Activated CD4-positive, CD25-positive, alpha-beta regulatory T cell (primary cell): ENCODE results near the gene OR8G5.

Experiments used
- DNase-seq, 4 experiments: peaks; one replicate each; lab custom pipeline; 2025; lab: John Stamatoyannopoulos, UW

OR8G5 gene

DNA sequence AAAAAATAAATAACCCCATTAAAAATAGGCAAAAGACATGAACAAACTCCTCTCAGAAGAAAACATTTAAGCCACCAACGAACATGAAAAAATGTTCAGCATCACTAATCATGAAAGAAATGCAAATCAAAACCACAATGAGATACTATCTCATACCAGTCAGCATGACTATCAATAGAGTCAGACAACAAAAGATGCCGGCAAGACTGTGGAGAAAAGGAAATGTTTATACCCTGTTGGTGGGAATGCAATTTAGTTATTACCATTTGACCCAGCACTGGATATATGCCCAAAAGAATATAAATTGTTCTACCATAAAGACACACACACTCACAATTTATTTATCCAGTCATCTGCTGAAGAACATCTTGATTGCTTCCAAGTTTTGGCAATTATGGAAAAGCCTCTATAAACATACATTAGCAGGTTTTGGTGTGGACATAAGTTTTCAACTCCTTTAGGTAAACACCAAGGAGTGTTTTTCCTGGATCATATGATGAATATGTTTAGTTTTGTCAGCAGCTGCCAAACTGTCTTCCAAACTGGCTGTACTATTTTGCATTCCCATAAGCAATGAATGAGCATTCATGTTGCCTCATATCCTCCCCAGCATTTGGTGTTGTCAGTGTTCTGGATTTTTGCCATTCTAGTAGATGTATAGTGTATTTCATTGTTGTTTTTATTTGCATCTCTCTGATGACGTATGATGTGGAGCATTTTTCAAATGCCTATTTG, 29.6 kb downstream of the OR8G5 start:
- no peak for DNase-seq

DNA sequence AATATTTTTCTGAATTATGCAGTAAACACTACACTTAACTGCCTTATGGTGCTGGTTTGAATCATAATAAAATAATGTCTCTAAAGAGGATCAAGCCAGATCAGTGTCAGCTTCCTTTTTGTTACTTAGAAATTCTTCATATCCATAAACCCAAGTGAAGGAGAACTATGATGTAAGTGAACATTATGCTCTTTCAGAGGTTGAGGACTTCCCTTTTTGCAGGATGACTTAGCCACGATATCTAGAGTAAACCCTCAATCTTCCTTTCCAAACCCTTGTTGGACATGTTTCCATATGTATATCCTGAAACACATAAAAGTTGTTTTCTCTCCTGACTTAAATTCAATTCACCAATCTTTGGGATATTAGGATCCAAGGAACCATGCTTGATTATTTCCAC, 38.5 kb downstream of the OR8G5 start:
- DNase-seq = no peak

DNA sequence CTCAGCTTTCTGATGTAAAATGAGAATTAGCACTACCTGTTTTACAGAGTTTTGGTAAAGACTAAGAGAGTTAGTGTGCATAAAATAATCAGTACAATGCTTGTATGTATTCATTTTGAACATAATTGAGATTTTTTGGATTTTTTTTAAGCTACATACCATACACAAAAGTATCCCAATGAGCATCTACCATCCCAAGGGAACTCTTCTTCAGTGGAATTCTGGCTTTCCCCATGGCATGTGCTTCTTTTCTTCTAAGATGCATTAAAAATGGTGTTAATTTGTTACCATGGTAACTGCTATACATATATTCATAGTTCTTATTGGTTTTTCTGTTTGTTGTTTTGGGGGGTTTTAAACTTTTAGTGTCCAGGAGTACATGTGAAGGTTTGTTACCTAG, 39.8 kb downstream of the OR8G5 start:
- no peak for DNase-seq

DNA sequence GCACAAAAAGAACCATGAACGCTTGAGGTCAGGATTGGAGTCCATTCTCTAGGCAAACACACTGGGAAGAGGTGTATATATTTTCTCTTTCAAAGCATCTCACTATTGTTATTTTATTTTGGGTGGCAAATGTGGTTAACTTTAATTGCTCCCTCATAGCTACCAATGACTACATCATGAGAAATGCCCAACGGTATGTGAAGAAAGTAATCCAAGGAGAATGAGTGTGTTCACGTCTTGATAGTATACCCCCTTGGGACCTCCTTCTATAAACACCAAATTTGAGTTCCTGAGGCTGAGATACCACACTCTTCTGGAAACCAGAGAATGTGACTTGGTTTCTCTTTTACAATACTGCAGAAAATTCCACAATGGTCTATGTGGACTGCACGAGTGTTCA, 41.7 kb downstream of the OR8G5 start:
- DNase-seq = no peak

DNA sequence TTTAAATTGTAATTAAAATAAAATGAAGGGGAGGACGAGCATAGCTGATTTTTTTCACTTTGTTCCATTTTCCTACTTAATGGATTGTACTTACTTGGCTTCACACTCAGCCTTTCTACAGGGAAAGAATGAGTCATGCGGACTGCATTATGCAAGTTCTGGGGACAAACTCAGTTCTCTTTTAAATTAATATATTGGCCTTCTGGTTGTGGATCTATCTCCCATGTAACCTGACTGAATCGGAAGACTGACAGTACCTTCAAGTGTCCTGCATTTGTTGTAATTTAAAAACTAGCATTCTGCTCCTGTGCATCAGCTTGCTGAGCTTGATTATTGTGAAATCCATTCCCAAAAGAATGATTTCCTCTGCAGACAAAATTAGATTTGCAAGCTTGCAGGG, 45.4 kb downstream of the OR8G5 start:
- no peak for DNase-seq

DNA sequence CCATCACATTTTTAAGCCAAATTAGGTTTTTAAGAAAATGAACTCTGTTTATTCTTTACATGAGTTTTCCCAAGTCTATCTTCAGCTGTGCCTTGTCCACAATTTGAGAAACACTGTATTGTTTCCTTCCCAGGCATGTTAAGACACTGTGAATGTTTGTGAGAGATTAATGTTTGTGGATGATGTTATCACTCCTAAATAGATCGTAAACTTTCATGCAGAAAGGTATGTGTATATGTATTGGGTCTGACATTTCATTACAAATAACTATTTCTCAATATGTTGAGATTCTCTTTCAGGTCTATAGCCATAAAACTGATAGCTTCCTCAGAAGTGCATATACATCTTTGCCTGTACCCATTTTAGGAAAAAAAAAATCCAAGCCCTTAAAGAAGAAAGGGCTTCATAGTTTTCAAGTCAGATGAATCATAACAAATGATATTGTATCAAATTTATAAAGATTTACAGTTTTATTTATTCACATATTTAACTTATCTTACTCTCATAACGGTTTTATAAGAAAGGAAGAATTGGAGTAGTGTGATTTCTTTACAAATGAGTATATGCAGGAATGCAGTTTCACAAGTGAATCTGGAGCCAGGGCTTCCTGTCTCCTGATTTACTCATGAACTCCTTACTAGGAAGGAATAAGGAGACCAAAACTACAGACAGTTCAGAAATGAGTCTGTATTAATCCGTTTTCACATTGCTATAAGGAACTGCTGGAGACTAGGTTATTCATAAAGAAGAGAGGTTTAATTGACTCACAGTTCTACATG, 46.4 kb downstream of the OR8G5 start:
- DNase-seq = no peak

DNA sequence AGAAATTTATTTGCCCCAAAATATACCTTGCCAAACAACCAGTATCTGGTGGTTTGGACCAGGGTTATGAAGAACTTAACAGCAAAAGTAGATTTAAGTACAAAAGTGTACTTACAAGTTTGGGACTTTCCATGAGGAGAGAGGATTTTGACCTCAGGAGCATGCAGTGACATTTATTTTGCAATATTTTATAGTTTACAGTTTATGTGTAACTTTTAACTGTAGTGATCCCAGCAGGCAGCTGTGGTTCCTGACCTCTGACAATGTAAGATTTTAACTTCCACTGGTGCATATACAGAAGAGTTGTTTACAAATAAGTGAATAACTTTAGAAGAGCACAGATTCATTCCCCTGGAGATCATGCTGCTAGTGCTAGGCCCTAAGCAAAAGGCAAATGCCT, 50.9 kb downstream of the OR8G5 start:
- no peak for DNase-seq

DNA sequence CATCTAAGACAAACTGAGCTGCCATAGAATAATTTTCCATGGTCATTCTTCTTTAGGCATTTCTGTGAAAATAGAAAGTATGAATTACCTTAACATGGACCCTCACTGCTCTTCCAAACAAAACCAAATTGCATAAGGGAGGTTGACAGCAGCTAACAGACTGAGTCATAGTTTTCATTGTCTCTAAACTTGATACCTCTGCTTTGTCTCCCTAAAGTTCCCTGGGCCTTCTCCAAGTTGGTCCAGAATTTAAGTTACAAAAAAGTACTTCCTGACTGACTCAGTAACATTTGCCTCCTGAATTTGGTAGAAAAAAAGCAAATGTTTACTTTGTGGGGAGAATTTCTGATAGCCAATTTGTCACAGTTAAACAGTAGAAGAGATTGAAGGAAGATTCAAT, 54.5 kb downstream of the OR8G5 start:
- no peak for DNase-seq

DNA sequence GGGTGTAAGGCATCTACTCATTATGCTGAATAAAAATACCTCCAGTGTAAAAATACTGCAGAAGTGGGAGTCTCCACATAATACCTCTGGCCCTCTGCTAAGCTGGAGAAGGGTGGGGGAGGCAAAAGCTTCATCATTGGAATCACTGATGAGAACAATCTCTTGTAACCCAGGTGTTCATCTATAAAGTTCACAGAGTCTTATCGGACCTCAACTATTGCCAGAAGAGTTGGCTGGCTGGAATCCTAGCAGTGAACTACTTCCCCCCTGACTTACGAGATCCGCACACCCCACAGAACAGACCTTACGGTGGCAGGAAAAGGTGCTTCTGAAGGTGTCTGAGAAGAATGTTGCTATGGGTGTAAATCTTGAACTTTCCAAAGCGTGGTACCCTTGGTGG, 55.1 kb downstream of the OR8G5 start:
- DNase-seq = no peak

DNA sequence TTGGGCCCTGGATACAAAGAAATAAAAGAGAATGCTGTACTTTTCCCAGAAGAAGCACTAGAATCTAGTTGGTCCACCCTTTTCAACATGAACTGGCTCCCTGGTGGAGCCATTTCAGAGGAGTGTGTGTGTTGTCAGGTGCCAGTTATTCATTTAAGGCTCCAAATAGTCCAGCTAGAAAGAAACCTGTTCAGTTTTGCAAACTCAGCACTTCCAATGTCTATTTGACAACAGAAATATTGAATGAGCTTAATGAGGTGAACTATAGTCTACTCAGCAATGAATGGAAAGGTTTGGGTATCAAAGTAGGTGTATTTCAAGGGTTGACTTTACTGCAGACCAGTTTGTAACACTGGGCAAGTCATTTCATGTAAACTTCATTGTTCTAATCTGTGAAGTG, 55.5 kb downstream of the OR8G5 start:
- no peak for DNase-seq

DNA sequence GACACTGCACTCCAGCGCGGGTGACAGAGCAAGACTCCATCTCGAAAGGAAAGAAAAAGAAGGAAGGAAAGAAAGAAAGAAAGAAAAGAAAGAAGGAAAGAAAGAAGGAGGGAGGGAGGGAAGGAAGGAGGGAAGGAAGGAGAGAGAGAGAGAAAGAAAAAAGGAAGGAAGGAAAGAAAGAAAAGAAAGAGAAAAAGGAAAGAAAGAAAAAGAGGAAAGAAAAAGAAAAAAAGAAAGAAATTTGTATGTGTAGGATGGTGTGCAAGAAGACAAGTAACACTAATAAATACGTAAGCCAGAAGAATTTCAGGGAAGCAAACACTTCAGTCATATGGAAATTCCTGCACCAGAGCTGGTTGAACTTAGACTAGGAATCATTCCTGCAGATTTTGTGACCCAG, 57.0 kb downstream of the OR8G5 start:
- DNase-seq = no peak

DNA sequence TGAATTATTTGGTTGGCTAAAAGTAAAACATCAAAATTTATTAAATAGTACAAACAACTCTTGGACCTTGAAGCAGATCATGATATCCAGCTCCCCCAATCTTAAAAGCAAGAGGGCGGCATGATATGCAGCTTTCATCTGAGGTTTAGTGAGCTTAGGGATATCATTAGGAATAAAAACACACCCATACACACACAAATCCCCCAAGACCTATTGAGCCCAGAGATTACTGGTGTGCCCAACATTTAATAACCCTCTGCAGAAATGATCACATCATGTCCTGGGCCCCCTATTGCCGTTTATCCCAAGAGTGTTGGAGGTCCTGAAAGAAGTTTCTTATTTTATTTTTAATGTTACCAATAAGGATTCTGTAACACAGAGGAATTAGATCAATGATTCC, 57.7 kb downstream of the OR8G5 start, which contains the start of gene OR8D1:
OR8D1 (minus strand) TSS at position 101 of the 400 bp plus-strand sequence. CDS start 3,183 bp downstream, outside the sequence.
- DNase-seq = no peak

DNA sequence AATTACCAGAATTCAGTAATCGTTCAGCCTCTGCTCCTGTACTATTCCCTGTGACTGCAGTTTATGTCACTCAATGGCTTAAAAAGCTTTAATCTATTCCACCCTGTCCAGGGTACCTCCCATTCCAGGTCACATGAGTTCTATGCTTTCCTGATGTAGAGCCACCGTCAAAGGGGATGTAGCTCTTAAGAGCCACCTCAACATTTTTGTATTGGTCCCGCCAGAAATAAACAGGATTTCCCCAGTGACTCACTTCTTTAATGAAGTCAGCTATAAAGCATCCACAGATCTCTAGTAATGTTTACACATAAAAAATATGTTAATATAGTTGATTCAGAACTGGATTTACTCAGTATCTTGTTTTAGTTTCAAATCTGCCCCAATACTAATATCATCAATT, 58.9 kb downstream of the OR8G5 start:
- DNase-seq = no peak
